Measurements from ENCODE around the gene SMG9.
A peak's percentile ranks its signal among the peaks of the same experiment; 100 is the strongest.

Gene SMG9

DNA sequence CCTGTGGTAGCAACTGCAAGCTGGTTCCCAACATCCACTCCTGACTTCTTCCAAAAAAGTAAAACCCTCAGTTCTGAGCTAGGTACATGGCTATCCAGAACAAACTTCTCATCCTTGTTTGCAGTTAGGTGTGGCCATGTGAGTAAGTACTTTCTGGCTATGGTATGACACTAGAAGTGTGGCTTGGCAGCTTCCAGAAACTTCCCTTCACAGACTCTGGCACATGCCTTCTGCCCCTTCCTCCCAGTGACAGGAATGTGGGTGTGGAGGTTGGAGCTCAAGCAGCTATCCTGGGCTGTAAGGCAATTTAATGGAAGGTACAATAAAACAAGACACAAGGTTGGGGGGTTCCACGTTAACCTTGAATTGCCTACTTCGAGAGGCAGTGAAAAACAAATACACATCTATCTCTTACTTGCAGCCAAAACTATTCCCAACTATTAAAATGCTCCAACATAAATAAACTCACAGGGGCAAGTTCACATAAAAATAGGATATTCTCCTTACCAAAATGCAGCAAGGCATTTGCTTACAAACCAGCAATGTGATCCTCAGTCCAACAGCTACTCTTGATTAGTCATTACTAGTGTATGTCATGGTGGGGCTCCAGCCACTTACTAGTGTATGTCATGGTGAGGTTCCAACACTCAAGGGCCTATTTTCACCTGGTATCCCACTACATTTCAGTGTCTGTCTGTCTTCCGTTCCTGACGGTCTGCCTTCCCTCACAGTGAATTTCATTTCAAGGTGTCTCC lies 3.1 kb downstream of the SMG9 start:
- TF ChIP-seq, protein P1, sequence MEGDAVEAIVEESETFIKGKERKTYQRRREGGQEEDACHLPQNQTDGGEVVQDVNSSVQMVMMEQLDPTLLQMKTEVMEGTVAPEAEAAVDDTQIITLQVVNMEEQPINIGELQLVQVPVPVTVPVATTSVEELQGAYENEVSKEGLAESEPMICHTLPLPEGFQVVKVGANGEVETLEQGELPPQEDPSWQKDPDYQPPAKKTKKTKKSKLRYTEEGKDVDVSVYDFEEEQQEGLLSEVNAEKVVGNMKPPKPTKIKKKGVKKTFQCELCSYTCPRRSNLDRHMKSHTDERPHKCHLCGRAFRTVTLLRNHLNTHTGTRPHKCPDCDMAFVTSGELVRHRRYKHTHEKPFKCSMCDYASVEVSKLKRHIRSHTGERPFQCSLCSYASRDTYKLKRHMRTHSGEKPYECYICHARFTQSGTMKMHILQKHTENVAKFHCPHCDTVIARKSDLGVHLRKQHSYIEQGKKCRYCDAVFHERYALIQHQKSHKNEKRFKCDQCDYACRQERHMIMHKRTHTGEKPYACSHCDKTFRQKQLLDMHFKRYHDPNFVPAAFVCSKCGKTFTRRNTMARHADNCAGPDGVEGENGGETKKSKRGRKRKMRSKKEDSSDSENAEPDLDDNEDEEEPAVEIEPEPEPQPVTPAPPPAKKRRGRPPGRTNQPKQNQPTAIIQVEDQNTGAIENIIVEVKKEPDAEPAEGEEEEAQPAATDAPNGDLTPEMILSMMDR (IDR thresholded peaks at IDR 0.05; ENCODE audit: extremely low read depth, missing control alignments) = no peak
- DNase-seq (ENCODE audit: low spot score) = no peak

DNA sequence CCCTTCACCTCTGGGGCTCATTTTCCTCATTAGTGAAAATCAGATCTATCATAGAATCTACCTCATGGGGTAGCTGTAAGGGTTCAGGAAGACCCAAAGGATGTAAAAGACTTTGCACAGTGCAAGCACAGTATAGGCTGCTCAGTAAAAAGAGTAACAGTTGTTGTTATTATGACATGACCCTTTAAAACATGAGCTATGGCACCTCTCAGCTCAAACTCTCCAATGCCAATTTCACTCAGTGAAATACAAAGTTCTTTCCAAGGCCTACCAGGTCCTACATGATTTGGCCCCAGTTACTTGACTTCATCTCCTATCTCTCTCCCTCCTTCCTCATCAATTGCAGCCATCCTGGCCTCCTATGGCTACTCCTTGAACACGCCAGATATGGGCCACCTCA lies 4.9 kb downstream of the SMG9 start:
- no peak for DNase-seq (ENCODE audit: low spot score)
- TF ChIP-seq, protein P1 (IDR thresholded peaks at IDR 0.05; ENCODE audit: extremely low read depth, missing control alignments) = no peak

DNA sequence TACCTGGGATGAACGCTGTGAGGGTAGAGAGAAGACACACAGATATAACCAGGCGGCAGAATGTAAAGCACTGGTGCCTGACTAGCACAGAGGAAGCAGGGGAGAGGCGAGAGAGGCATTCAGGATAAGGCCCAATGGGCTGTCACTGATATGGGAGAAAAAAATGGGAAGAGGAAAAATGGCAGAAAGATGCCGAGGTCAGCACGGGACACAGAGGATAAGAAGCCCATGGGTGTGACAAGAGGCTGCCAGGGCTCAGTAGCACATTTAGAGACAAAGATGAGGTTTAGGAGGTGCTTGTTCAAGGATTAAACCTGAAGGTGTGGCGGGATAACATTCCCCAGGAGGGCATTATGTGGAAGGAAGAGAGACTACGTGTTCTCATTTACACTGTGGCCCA lies 5.6 kb downstream of the SMG9 start:
- TF ChIP-seq, protein P1 (IDR thresholded peaks at IDR 0.05; ENCODE audit: extremely low read depth, missing control alignments) = no peak
- no peak for DNase-seq (ENCODE audit: low spot score)

DNA sequence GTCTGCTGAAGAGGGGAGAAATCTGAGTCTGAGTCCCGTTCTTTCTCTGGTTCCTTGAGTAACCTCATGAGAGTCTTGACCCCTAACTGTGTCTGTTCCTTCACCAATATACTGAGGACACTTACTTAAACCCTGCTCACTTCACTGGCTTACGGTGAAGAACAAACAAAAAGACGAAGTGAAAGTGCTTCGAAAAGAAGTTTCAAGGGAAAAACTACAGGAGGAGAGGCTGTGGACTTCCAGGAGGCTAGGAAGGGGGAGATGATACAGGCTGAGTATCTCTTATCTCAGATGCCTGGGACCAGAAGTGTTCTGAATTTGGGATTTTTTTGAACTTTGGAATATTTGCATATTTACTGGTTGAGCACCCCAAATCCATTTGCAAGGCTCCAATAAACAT lies 6.1 kb downstream of the SMG9 start:
- DNase-seq (ENCODE audit: low spot score) = no peak
- TF ChIP-seq, protein P1 (IDR thresholded peaks at IDR 0.05; ENCODE audit: extremely low read depth, missing control alignments) = no peak

DNA sequence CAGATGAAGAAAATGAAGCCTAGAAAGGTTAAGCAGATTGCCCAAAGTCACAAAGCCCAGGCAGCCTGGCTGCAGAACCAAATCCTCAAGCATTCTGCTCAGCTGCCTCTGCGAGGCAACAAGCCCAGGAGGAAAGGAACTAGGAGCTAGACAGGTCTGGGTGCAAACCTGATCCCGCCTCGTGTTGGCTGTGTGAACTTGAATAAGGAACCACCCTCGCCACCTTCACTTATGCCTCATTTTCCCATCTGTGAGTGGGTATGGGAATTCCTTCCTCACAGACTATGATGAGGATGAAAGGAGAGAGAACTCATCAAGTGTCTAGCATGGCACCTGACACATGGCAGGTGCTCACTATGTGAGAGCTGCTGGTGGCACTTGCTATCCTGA lies 6.6 kb downstream of the SMG9 start:
- no peak for DNase-seq (ENCODE audit: low spot score)
- TF ChIP-seq, protein P1 (IDR thresholded peaks at IDR 0.05; ENCODE audit: extremely low read depth, missing control alignments) = no peak

DNA sequence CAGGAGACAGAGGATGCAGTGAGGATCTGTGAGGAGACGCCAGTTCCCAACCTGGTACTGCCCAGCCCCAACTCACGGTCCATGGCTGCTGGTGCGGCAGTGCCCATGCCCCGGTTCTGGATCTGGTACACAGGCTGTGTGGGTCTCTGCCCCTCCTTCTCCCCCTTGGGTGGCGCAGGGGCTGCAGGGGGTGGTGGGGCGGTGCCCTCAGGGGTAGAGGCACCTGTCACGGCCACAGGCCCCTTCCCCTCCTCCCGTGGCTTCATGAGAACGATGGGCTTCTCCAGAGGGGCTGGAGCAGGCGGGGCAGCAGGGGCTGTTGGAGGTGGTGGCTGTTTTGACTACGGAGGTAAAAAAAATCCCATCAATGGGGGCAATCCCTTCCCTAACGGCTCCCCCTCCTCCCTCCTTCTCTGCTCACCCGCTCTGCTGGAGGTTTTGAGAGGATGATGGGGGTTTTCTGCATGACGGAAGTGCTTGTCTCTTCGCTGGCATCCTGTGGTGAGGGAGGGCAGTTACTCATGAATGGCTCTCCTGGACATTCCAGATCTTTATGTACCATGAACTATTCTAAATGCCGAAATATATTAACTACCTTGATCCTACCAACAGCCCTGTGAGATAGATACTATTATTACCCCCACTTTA lies 7.1 kb downstream of the SMG9 start:
- peak; percentile 42 for DNase-seq (ENCODE audit: low spot score)
- TF ChIP-seq, protein P1 (IDR thresholded peaks at IDR 0.05; ENCODE audit: extremely low read depth, missing control alignments) = no peak

DNA sequence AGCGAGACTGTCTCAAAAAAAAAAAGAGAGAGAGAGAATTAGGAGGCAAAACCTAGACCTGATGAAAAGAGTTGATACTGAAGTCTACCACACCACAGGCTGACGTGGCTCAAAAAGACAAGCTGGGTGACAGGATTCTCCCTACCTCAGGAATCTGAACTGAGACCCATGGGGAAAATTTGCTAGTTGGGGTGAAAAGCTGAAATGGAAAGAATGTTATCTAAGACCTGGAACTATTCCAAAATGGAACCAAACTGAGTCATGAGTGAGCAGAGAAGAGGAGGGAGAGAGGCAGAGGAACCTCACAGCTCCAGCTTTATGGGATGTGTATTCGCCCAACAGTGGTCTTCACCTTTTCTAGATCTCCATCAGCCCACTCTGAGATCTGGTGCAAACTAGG lies 11.7 kb downstream of the SMG9 start:
- TF ChIP-seq, protein P1 (IDR thresholded peaks at IDR 0.05; ENCODE audit: extremely low read depth, missing control alignments) = no peak
- no peak for DNase-seq (ENCODE audit: low spot score)
